HG03139 (cell line): ENCODE measurements around the gene SDHAF3.
A peak's percentile ranks its signal among the peaks of the same experiment; 100 is the strongest.
"Not testable (repeated sequence)": the region's sequence is repeated elsewhere in the genome, so short reads cannot be mapped to it uniquely, and the experiment has no call there.

Source experiments
- ATAC-seq: cut with Tn5 transposase; IDR thresholded peaks from one replicate; pipeline ENCODE4 v1.9.1; 2021; ENCODE audit not compliant: unreplicated experiment

SDHAF3 gene

DNA sequence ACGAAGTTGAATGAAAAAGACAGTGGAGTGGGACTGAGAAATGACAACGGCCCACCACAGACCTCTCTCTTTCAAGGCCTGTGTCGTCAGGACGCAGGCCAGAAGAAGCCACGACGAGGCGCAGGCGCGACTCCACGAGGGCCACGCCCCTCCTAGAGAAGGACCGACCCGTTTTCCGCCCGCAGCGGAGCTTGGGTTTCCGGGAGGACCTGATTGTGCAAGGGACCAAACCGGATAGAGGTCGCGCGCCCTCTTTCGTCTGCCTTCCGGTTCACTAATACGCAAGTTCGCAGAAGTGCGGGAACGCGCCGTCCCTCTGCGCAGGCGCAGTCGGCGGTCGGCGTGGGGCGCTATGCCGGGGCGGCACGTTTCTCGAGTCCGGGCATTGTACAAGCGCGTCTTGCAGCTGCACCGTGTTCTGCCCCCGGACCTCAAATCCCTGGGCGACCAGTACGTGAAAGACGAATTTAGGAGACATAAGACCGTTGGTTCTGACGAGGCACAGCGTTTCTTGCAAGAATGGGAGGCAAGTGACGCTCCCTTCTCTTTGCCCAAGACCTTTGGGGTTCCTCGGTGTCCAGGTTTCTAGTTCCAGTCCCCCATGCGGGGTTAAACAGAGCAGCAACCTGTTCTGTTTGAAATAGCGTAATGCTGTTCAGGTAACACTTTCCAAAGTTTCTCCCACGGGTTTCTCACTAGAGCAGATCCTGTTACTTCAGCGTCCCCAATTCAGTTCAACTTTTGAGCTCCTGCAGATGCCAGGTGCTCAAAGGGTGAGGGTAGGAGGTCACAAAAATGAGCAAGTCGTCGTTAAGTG lies at the start of gene SDHAF3:
SDHAF3 (plus strand) TSS at position 327 of the 817 bp plus-strand sequence; CDS start at position 353, 26 bp downstream.
- peak; percentile 89 for ATAC-seq

DNA sequence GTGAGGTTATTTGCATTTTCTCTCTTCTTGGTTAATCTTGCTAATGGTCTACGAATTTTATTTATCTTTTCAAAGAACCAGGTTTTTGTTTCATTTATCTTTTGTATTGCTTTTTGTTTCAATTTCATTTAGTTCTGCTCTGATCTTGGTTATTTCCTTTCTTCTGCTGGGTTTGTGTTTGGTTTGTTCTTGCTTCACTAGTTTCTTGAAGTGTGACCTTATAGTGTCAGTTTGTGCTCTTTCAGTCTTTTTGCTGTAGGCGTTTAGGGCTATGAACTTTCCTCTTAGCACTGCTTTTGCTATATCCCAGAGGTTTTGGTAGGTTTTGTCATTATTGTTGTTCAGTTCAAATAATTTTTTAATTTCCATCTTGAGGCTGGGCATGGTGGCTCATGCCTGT lies 45.5 kb upstream of the SDHAF3 start:
- ATAC-seq, result not testable (repeated sequence)

DNA sequence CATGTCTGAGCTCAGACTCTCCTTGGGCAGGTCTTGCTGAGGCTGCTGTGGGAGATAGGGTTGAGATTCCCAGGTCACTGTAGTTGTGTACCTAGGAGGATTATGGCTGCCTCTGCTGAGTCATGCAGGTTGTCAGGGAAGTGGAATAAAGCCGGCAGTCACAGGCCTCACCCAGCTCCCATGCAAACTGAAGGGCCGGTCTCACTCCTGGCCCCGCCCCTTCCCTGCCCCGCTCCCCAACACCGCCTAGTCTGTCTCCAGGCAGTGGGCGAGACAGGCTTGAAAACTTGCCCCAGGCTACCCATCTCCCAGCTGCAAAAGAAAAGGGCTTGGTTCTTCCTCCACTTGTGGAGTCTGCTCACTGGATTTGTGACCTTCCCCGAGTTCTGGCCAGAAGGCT lies 41.6 kb upstream of the SDHAF3 start:
- ATAC-seq, result no peak

DNA sequence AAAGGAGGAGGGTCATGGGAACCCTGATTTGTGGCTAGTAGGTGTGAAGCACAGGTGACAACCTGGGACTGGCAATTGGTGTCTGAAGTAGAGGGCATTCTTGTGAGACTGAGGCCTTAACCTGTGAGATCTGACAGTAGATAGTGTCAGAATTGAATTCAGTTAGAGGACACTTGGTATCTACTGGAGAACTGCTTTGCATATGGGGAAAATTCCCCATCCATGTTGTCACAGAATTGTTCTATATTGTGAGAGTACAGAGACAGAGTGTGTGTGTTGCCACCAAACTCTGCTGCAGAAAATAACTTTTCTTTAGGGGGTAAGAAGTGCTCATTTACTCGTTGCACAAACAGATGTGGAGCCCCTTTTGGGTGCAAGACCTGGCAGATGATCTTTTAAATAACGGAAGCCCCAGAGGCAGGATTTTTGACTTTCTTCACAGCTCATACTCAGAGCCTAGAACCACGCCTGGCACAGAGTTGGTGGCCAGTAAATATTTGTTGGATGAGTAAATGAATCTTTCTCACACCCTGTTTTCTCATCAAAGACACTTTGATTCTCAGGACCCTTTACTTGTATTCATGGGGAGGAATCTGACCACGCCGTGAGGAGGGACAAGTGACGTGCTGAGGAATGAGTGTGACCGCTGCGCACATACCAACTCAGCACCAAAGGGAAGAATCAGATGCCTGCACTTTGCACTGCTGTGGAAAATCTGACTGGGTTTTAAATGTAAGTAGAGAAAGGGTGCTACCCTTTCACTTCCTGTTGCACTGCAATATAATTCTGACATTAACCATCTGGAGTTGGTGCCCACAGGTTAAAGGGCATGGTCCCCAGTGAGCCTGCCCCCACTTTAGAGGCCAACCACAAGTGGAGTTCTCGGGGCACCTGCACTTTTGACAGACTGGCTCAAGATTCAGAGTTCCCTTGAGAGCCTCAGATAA lies 39.2 kb upstream of the SDHAF3 start:
- ATAC-seq, result no peak

DNA sequence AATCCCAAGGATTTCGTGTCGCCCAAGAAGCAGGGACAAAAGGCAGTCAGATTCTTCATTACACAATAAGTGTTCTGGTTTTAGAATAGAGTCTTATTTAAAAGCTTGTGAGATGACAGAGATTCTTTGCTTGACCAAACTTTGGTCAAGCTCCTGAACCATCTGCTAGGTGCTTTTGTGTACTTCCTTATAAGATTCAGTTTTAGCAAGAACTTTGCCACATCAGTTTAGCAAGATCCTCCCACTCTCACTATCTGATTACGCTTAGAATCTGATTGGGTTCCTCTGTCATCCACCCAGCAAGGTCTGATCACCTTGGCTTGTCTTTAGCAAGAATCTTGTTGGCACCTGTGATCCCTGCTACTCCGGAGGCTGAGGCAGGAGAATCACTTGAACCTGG lies 38.2 kb upstream of the SDHAF3 start:
- ATAC-seq, result no peak

DNA sequence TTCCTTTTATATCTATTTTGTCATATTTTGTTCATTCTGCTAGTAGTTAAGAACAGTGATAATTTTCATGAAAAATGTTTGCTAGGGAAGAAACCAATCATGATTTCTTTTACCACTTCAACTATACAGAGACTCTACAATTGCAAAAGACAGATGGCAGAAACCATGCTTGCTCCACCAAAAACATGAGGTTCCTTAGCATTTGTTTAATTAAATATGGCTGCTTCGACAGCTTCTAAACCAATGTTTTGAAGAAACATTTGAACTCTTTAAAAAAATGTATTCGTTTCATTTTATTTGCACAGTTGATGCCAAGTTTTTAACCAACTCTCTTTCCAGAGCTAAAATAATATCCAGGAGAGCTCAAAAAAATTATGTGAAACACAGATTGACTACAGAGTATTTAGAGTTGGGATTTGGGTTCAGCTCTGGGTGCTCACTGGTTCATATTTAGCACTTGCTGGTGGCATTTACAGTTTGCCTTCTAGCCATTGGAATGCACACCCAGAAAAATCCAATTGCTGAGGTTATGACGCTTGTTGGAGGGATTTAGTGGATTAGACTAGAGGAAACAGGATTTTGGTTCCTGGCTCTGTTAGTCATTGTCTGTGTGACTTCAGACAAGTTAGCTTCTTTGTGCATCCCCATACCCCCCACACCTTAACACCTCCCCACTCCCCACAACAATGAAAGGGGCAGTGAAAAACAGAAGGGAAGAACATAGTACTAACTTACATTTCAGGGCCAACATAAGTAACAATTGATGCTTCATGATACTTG lies 35.8 kb upstream of the SDHAF3 start:
- no peak for ATAC-seq

DNA sequence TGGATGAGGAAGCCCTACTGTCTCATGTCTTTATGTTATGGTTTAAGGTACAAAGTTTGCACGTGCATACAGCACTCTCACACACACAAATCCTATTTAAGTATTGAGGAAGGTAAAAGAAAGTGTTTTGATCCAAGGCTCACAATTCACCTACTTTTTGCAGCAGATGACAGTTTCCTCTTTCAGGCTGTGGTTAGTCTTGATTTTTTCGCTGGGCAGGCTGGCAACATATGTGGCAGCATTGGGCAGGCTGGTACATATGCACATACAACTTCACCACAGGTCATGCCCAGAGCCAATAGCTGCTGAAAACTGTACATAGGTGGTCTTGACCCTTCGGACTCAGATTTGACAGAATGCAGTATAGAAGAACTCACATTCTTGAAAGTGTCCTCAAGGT lies 29.1 kb upstream of the SDHAF3 start:
- ATAC-seq, result no peak

DNA sequence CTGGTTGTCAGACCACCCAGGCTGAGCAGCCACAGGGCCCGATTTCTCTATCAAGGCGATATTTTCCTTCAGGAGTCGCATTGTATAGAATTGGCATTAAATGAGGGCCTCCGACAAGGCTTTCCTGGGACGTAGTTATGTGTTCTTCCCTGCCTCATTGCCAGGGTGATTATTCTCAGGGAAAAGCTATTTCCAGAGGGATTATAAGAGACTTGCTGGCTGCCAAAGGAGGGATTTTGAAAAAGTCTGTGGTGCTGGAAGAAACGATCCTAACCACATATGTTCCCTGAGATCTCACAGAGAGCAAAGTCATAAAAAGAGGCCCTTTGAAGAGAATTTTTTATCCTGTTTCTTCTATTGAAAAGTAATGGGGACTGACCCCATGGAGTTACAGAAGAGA lies 27.7 kb upstream of the SDHAF3 start:
- ATAC-seq, result no peak

DNA sequence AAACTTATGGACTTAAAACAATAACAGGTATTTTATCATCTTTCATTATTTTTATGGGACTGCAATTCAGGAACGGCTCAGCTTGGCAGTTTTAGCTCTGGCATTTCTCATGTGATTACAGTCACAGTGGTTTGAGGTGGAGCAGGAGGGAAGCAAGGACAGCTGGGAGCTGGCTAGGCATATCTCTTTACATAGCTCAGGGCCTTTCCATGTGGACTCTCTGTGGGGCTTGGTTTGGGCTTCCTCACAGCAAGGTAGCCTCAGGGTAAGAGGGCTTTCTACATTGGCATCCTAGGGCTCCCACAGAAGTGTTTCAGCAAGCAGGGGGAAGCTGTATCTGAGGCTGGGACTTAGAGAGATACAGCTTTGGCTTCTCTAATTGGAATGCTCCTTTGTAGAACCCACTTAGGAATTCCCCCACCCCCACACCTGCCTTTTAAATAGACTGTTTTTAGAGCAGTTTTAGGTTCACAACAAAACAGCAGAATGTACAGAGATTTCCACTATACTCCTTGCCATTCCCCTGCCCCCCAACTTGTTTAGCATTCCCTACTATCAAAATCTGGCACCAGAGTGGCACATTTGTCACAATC lies 26.6 kb upstream of the SDHAF3 start:
- ATAC-seq, result no peak

DNA sequence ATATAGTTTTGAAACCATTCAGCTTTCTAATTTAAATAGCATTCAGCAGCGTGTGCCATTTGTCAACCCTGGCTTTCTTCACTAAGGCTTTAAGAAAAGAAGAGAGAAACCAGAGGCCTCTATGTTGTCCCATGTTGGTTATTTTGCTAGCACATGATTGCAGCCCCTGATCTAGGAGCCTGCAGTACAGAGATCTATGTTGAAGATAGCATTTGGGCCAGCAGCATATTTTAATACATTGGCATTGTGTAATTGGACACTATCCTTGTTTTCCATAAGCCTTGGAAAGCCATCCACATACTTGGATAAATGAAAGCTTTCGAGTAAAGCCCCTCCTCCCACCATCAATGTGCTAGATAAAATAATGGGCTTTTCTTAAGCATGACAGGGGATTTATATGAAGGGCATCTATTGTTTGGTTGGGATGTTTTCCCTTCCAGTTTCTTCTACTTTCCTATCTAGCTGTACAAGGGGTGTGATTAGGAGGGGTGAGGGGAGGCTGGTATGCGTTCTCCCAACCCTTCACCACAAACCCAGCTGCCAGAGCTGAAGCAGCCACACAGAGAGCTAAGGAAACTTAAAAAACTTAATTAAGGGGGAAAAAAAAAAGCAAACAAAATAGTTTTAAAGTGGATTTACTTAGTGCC lies 23.1 kb upstream of the SDHAF3 start:
- no peak for ATAC-seq

DNA sequence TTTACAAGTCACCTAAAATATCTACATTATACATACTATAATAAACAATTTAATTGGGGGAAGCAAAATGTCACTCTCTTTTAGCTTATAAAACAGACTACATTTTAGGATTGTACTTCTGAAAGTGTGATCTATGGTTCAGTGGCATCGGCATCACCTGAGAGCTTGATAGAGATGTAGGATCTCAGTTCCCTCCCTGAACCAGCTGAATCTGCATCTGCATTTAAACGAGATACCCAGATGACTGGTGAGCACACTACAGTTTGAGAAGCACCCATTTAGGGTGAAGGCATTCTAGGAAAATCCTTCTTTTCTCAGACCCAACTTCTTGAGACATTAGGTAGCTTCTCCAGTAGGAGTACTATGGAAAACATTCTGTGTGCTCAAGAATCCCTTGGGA lies 21.5 kb upstream of the SDHAF3 start:
- no peak for ATAC-seq

DNA sequence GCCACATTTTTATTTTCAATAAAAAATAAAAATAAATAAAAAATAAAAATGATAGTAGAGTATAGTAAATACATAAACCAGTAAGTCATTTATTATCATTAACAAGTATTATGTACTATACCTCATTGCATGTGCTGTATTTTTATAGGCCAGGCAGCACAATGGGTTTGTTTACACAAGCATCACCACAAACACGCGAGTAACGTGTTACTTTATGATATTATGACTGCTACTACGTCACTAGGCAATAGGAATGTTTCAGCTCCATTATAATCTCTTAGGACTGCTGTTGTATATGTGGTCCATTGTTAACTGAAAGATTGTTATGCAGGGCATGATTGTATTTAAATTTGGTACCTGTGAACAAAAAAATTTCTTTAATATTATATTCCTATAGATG lies 20.8 kb upstream of the SDHAF3 start:
- no peak for ATAC-seq

DNA sequence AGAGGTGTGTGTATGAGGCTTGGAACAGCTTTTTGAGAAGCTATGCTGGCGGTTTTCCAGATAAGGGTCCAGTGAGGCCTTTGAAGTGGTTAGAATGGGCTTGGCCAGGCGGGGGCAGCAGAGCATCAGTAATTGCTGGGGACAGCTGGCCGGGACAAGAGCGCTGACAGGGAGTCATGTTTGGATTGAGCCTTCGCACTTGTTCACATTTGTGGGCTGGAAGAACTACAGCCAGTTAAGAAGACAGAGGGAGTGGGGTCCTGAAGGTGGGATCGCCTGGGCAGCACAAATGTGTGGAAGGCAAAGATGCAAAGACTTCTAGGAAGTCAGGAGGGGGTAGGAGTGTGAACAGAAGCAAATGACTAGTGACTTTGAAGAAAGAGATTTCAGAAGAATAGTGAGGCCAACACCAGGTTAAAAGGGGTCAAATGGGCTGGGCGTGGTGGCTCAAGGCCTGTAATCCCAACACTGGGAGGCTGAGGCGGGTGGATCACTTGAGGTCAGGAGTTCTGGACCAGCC lies 12.7 kb upstream of the SDHAF3 start:
- ATAC-seq, result peak; percentile 95

DNA sequence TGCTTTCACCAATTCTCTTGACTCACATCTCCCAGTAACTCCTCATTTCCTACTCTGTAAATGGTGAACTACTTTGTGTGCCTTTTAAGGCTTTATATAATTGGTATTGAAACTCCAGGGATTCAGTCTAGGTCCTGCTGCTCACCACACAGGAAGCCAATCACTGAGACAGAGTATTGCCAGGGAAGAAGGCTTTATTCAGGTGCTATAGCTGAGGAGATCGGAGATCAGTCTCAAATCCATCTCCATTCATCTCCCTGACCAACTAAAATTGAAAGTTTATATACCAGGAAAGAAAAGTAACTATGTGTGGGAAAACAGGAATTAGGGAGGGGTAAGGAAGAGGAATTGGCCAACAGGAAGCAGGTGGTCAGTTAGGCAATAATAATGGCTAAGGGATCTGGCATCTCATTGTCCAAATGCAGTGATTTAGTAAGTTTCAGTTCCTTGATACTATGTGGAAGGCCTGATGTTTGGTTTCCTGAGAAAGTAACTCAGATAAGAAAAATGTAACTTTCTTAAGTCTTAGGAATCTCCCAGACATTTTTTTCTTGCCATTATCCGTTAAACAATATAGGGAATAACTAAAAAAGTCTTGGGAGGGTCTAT lies 10.2 kb upstream of the SDHAF3 start:
- ATAC-seq, result no peak

DNA sequence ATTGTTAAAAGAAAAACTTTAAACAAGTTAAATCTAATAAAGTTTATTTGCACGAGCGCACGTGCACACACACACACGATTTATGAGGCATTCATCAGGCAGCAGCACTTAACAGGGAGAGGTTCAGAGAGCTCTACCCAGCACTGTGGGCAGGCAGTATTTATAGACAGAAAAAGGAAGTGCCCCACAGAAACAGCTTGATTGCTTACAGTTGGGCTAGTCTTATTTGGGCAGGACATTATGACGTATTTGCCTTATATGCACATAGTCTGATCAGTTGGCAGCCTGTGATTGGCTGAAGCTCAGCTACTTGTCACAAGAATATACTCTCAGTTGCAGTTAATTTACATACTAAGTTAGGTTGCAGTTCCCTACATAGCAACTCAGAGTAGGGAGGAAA lies 1.2 kb upstream of the SDHAF3 start:
- no peak for ATAC-seq

DNA sequence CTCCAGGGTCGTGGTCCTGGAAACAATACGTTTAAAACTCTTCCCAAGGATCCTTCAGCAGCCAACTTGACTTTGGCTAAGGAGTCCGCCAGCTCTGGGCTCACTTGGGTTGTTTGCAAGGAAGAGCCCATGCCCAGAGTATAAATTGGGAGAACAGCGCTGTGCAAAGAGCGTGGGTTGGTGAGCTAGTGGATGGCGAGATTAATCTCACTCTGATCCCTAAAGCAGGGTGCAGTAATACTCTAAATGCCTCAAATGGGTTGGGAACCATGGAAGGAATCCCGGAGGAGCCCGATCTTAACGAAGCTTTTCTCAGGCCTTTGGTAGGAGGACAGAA lies 495 bp upstream of the SDHAF3 start:
- ATAC-seq, result no peak

DNA sequence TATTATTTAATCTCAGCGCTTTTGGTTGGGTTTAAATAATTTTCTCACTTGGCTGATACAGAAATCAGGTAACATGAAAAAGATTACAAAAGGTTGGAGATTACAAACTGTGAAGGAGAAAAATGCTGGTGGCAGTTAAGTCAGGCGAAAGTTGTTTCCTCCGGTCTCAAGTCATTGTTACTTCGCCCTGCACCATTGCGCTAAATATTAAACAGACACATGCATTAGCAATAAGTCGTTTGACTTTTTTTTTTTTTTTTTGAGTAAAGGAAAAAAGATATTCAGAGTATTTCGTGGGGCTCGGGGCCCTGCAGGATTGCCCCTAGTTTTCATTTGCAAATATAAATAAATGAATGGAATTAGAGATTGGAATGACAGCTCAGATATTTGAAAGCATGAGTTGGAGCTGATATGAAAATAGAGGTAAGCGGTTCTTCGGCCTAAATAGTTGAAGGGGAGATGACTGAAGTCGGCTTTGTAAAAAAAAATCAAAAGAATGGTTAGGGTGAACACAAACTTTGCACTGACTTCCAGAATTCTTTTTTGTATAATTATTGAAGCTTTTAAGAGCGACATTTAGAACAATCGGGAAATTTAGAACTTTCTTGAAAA lies 914 bp downstream of the SDHAF3 start:
- ATAC-seq, result no peak

DNA sequence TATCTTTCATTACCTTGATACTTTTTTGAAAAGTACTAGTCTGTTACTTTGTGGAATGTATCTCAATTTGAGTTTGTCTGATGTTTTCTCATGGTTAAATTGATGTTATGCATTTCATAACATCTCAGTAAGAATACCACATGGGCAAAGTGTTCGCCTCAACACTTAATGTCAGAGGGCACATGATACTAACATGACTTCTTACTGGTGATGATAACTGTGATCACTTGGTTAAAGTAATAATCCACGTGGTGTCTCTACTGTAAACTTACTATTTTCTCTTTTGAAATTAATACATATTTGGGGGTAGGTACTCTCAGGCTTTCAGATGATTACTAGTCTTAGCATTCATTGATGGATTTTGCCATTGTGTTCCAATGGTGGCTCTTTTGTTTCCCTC lies 2.2 kb downstream of the SDHAF3 start:
- ATAC-seq, result no peak

DNA sequence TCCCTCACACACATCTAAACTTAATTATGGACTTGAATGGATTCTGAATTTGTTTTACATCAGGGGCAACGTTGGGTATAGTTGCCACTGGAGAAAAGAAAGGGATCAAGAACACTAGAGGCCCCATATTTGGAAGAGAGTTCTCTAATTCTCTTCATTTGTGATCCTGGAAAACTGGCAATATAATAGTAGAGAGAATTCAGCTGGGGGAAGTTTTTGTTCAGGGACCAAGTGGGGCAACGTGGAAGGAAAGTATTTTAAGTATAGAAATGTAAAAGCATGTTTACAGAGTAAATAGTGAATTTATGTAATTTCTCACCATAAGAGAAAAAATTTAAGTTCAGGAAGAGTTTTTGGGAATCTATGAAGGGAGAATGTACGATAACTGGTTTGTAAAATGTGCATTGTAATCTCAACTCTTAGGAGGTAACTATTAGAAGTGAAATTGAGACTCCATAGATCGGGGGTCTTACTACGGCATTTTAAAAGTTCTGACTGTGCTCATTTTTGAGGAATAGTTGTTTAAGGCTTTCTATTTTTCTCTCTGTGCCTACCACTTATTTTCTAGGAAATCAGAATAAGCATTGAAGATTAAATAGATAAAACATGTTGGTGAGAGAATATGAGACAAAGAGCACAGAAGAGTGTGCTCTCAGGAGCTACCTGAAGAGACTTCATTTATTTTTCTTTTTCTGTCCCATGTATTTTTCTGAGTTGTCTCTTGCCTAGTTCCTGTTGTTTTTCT lies 3.4 kb downstream of the SDHAF3 start:
- ATAC-seq, result no peak
